ENCODE data around the gene FLACC1. TPM values are rescaled to one million over a fixed set of nuclear protein-coding genes. Genes with fewer than 3 reads are reported as not detected.

The FLACC1 gene
- total and polyA plus RNA-seq, 2 of the 8 experiments (the other 6 are each of a cell fraction or from before 2014, with no cell fraction given), result 0.58 TPM; not detected in 1

DNA sequence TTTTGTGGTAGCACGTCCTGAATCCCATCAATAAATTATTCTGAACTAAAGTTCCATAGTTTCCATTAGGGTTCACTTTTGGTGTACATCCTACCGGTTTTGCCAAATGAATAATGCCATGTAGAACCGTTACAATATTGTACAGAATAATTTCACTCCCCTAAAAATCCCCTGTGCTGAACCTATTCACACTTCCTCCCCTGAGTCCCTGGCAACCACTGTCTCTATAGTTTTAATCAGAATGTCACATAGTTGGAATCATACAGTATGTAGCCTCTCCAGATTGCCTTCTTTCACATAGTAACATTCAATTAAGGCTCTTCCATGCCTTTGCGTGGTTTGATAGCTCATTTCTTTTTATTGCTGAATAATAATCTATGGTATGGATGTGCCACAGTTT is 106.4 kb downstream of the FLACC1 start (continued):
- TF ChIP-seq BACH1 (IDR thresholded peaks at IDR 0.05; ENCODE audit: low read length), result no peak
- no peak for TF ChIP-seq KDM1A (IDR thresholded peaks at IDR 0.05; ENCODE audit: borderline replicate concordance, low read length)
- no peak for TF ChIP-seq KDM5A (IDR thresholded peaks at IDR 0.05; ENCODE audit: low read length)
- no peak for TF ChIP-seq CHD1 (IDR thresholded peaks at IDR 0.05; ENCODE audit: low read depth, low read length)
- no peak for TF ChIP-seq CBX5 (IDR thresholded peaks at IDR 0.05; ENCODE audit: low read depth, low read length)
- TF ChIP-seq, protein P1, sequence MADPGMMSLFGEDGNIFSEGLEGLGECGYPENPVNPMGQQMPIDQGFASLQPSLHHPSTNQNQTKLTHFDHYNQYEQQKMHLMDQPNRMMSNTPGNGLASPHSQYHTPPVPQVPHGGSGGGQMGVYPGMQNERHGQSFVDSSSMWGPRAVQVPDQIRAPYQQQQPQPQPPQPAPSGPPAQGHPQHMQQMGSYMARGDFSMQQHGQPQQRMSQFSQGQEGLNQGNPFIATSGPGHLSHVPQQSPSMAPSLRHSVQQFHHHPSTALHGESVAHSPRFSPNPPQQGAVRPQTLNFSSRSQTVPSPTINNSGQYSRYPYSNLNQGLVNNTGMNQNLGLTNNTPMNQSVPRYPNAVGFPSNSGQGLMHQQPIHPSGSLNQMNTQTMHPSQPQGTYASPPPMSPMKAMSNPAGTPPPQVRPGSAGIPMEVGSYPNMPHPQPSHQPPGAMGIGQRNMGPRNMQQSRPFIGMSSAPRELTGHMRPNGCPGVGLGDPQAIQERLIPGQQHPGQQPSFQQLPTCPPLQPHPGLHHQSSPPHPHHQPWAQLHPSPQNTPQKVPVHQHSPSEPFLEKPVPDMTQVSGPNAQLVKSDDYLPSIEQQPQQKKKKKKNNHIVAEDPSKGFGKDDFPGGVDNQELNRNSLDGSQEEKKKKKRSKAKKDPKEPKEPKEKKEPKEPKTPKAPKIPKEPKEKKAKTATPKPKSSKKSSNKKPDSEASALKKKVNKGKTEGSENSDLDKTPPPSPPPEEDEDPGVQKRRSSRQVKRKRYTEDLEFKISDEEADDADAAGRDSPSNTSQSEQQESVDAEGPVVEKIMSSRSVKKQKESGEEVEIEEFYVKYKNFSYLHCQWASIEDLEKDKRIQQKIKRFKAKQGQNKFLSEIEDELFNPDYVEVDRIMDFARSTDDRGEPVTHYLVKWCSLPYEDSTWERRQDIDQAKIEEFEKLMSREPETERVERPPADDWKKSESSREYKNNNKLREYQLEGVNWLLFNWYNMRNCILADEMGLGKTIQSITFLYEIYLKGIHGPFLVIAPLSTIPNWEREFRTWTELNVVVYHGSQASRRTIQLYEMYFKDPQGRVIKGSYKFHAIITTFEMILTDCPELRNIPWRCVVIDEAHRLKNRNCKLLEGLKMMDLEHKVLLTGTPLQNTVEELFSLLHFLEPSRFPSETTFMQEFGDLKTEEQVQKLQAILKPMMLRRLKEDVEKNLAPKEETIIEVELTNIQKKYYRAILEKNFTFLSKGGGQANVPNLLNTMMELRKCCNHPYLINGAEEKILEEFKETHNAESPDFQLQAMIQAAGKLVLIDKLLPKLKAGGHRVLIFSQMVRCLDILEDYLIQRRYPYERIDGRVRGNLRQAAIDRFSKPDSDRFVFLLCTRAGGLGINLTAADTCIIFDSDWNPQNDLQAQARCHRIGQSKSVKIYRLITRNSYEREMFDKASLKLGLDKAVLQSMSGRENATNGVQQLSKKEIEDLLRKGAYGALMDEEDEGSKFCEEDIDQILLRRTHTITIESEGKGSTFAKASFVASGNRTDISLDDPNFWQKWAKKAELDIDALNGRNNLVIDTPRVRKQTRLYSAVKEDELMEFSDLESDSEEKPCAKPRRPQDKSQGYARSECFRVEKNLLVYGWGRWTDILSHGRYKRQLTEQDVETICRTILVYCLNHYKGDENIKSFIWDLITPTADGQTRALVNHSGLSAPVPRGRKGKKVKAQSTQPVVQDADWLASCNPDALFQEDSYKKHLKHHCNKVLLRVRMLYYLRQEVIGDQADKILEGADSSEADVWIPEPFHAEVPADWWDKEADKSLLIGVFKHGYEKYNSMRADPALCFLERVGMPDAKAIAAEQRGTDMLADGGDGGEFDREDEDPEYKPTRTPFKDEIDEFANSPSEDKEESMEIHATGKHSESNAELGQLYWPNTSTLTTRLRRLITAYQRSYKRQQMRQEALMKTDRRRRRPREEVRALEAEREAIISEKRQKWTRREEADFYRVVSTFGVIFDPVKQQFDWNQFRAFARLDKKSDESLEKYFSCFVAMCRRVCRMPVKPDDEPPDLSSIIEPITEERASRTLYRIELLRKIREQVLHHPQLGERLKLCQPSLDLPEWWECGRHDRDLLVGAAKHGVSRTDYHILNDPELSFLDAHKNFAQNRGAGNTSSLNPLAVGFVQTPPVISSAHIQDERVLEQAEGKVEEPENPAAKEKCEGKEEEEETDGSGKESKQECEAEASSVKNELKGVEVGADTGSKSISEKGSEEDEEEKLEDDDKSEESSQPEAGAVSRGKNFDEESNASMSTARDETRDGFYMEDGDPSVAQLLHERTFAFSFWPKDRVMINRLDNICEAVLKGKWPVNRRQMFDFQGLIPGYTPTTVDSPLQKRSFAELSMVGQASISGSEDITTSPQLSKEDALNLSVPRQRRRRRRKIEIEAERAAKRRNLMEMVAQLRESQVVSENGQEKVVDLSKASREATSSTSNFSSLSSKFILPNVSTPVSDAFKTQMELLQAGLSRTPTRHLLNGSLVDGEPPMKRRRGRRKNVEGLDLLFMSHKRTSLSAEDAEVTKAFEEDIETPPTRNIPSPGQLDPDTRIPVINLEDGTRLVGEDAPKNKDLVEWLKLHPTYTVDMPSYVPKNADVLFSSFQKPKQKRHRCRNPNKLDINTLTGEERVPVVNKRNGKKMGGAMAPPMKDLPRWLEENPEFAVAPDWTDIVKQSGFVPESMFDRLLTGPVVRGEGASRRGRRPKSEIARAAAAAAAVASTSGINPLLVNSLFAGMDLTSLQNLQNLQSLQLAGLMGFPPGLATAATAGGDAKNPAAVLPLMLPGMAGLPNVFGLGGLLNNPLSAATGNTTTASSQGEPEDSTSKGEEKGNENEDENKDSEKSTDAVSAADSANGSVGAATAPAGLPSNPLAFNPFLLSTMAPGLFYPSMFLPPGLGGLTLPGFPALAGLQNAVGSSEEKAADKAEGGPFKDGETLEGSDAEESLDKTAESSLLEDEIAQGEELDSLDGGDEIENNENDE (IDR thresholded peaks at IDR 0.05; ENCODE audit: insufficient replicate concordance, low read length), result no peak

Measured in H1 (cell line).